WTC11 (cell line): ENCODE data around the gene GARS1. TPM values are rescaled to one million over a fixed set of nuclear protein-coding genes. Genes with fewer than 3 reads are reported as not detected.

Experiments used
- ATAC-seq: fragments of 200-7000 bp; cut with Tn5 transposase; 2 replicates; pipeline ENCODE4 v1.10.0; 2021; ENCODE audit warnings: mild to moderate bottlenecking, moderate library complexity
- CTCF ChIA-PET: fragments of 300-600 bp; sonication (Branson Sonifier 250); formaldehyde crosslinking; loops from one replicate; lab custom pipeline; 2021; ENCODE audit warnings: antibody characterized with exemption; lab: Charles Lee
- POLR2A ChIA-PET: fragments of 350-600 bp; sonication (Branson Sonifier 250); formaldehyde crosslinking; loops from one replicate; lab custom pipeline; 2021; ENCODE audit warnings: antibody characterized with exemption; lab: Charles Lee
- DNase-seq: peaks from one replicate; pipeline ENCODE4 v3.0.0; 2021; ENCODE audit warnings: low spot score
- H3K27ac Mint-ChIP-seq: 2 replicates; pipeline ENCODE4 v1.8.0; 2021; ENCODE audit warnings: mixed read lengths
- H3K27me3 Mint-ChIP-seq: 2 replicates; pipeline ENCODE4 v1.8.0; 2021; ENCODE audit warnings: low read depth, mild to moderate bottlenecking, moderate library complexity, mixed read lengths
- H3K36me3 Mint-ChIP-seq: 2 replicates; pipeline ENCODE4 v1.8.0; 2021; ENCODE audit warnings: mixed read lengths
- H3K4me1 Mint-ChIP-seq: 2 replicates; pipeline ENCODE4 v1.8.0; 2022; ENCODE audit warnings: mixed read lengths
- H3K4me3 Mint-ChIP-seq: 2 replicates; pipeline ENCODE4 v1.8.0; 2021; ENCODE audit warnings: mild to moderate bottlenecking, moderate library complexity, mixed read lengths
- H3K9me3 Mint-ChIP-seq: 2 replicates; pipeline ENCODE4 v1.8.0; 2021; ENCODE audit warnings: mixed read lengths
- AR ChIP-seq: fragments of 250-450 bp; sonication (Bioruptor Pico); IDR thresholded peaks from 2 replicates; pipeline ENCODE4 v1.9.0; 2021; ENCODE audit warnings: mild to moderate bottlenecking
- ATF2 ChIP-seq: sonication (generic); formaldehyde crosslinking; IDR thresholded peaks from 2 replicates; pipeline ENCODE4 v1.8.1; 2022; ENCODE audit warnings: low read depth, missing genetic modification reagents, borderline replicate concordance
- ATF6 ChIP-seq: sonication (generic); formaldehyde crosslinking; IDR thresholded peaks from 2 replicates; pipeline ENCODE4 v1.8.1; 2023; ENCODE audit warnings: mild to moderate bottlenecking, missing genetic modification reagents
- CDX4 ChIP-seq: fragments of 250-450 bp; sonication (Bioruptor Pico); IDR thresholded peaks from 2 replicates; pipeline ENCODE4 v1.9.0; 2021; ENCODE audit warnings: moderate library complexity, mild to moderate bottlenecking, inconsistent platforms, borderline replicate concordance
- E2F1 ChIP-seq: sonication (generic); formaldehyde crosslinking; IDR thresholded peaks from 2 replicates; pipeline ENCODE4 v1.8.0; 2022; ENCODE audit warnings: mild to moderate bottlenecking, missing genetic modification reagents
- E2F4 ChIP-seq: sonication (generic); formaldehyde crosslinking; IDR thresholded peaks from 2 replicates; pipeline ENCODE4 v1.8.1; 2022; ENCODE audit warnings: low read depth, mild to moderate bottlenecking, moderate library complexity, missing genetic modification reagents, borderline replicate concordance
- EMX1 ChIP-seq: fragments of 250-450 bp; sonication (Bioruptor Pico); IDR thresholded peaks from 2 replicates; pipeline ENCODE4 v1.8.0; 2021; ENCODE audit warnings: mild to moderate bottlenecking
- FOXJ3 ChIP-seq: sonication (generic); formaldehyde crosslinking; IDR thresholded peaks from 2 replicates; pipeline ENCODE4 v1.9.0; 2021; ENCODE audit warnings: missing genetic modification reagents, mild to moderate bottlenecking, borderline replicate concordance
- GTF2I ChIP-seq: fragments of 250-450 bp; sonication (Bioruptor Pico); conservative IDR thresholded peaks from 2 replicates; pipeline ENCODE4 v1.4.0; 2021; ENCODE audit warnings: mild to moderate bottlenecking
- JAZF1 ChIP-seq: fragments of 250-450 bp; sonication (Bioruptor Pico); IDR thresholded peaks from 2 replicates; pipeline ENCODE4 v1.9.0; 2021; ENCODE audit warnings: moderate library complexity, mild to moderate bottlenecking, inconsistent platforms
- MXD4 ChIP-seq: fragments of 250-450 bp; sonication (Bioruptor Pico); IDR thresholded peaks from 2 replicates; pipeline ENCODE4 v1.8.0; 2021; ENCODE audit warnings: mild to moderate bottlenecking, moderate library complexity, borderline replicate concordance
- MYBL2 ChIP-seq: sonication (generic); formaldehyde crosslinking; IDR thresholded peaks from 2 replicates; pipeline ENCODE4 v1.8.1; 2023; ENCODE audit warnings: mild to moderate bottlenecking, moderate library complexity, missing genetic modification reagents
- OVOL2 ChIP-seq: fragments of 250-450 bp; sonication (Bioruptor Pico); IDR thresholded peaks from 2 replicates; pipeline ENCODE4 v1.9.0; 2021; ENCODE audit warnings: mild to moderate bottlenecking, borderline replicate concordance
- SMAD3 ChIP-seq: sonication (generic); formaldehyde crosslinking; IDR thresholded peaks from 2 replicates; pipeline ENCODE4 v1.8.0; 2022; ENCODE audit warnings: missing genetic modification reagents, mild to moderate bottlenecking, borderline replicate concordance
- TEAD1 ChIP-seq: sonication (generic); formaldehyde crosslinking; IDR thresholded peaks from 2 replicates; pipeline ENCODE4 v1.8.0; 2022; ENCODE audit warnings: mild to moderate bottlenecking, missing genetic modification reagents
- USF1 ChIP-seq: sonication (generic); formaldehyde crosslinking; IDR thresholded peaks from 2 replicates; pipeline ENCODE4 v1.8.0; 2022; ENCODE audit warnings: mild to moderate bottlenecking, missing genetic modification reagents
- ZBTB43 ChIP-seq: sonication (generic); formaldehyde crosslinking; IDR thresholded peaks from 2 replicates; pipeline ENCODE4 v1.8.1; 2023; ENCODE audit warnings: mild to moderate bottlenecking, missing genetic modification reagents
- ZNF219 ChIP-seq: sonication (generic); formaldehyde crosslinking; IDR thresholded peaks from 2 replicates; pipeline ENCODE4 v1.8.0; 2023; ENCODE audit warnings: missing genetic modification reagents, mild to moderate bottlenecking, borderline replicate concordance
- ZNF232 ChIP-seq: sonication (generic); formaldehyde crosslinking; IDR thresholded peaks from 2 replicates; pipeline ENCODE4 v1.8.0; 2022; ENCODE audit warnings: mild to moderate bottlenecking, missing genetic modification reagents
- ZNF263 ChIP-seq: sonication (generic); formaldehyde crosslinking; IDR thresholded peaks from 2 replicates; pipeline ENCODE4 v1.8.1; 2022; ENCODE audit warnings: low read depth, mild to moderate bottlenecking, moderate library complexity, missing genetic modification reagents
- ZNF281 ChIP-seq: sonication (generic); formaldehyde crosslinking; IDR thresholded peaks from 2 replicates; pipeline ENCODE4 v1.8.0; 2023; ENCODE audit warnings: mild to moderate bottlenecking, missing genetic modification reagents
- ZSCAN18 ChIP-seq: fragments of 250-450 bp; sonication (Bioruptor Pico); IDR thresholded peaks from 2 replicates; pipeline ENCODE4 v2.1.2; 2022; ENCODE audit warnings: mild to moderate bottlenecking, moderate library complexity
- total RNA-seq: library from RNA; stranded (reverse); gene quantifications from 3 replicates; pipeline ENCODE4 v1.2.3, GENCODE V29; 2021

The GARS1 gene
- total RNA-seq, 1 experiment from 2014 or later = 236 TPM

GRCh38 chr7:30650421-30650808, 55.7 kb downstream of the GARS1 start (continued):
- no peak for TF ChIP-seq ZNF281 (CRISPR knock-in tag)
- no peak for TF ChIP-seq ATF2 (CRISPR knock-in tag)
- TF ChIP-seq JAZF1 = no peak
- TF ChIP-seq ZNF232 (CRISPR knock-in tag) = no peak
- TF ChIP-seq SMAD3 = no peak
- TF ChIP-seq USF1 = no peak
- TF ChIP-seq ZNF263 (CRISPR knock-in tag) = no peak
- TF ChIP-seq TEAD1 (CRISPR knock-in tag) = no peak
- TF ChIP-seq FOXJ3 = no peak
- TF ChIP-seq AR (CRISPR knock-in tag) = no peak
- TF ChIP-seq OVOL2 (CRISPR knock-in tag) = no peak
- TF ChIP-seq MXD4 (CRISPR knock-in tag) = no peak
- TF ChIP-seq ZNF219 (CRISPR knock-in tag) = no peak
- TF ChIP-seq EMX1 (CRISPR knock-in tag) = no peak
- no peak for TF ChIP-seq ZBTB43 (CRISPR knock-in tag)

GRCh38 chr7:30652132-30652531, 57.5 kb downstream of the GARS1 start:
- H3K27ac Mint-ChIP-seq = no peak overlapping the region; the same call in 1 of the 2 replicates
- no peaks in the 10 kb centered on the region for H3K27me3 Mint-ChIP-seq
- ATAC-seq = no peak
- CTCF ChIA-PET = no interaction called here
- H3K4me1 Mint-ChIP-seq = peaks cover 9% of the 10 kb centered on the region
- DNase-seq = no peak
- POLR2A ChIA-PET = no interaction called here
- H3K4me3 Mint-ChIP-seq = no peak overlapping the region
- no peaks in the 10 kb centered on the region for H3K9me3 Mint-ChIP-seq
- H3K36me3 Mint-ChIP-seq = no peaks in the 10 kb centered on the region
- TF ChIP-seq MYBL2 (CRISPR knock-in tag) = no peak
- TF ChIP-seq CDX4 (CRISPR knock-in tag) = no peak
- no peak for TF ChIP-seq EMX1 (CRISPR knock-in tag)
- no peak for TF ChIP-seq GTF2I (CRISPR knock-in tag)
- TF ChIP-seq E2F1 (CRISPR knock-in tag) = no peak
- TF ChIP-seq ZSCAN18 = no peak
- TF ChIP-seq E2F4 = no peak
- TF ChIP-seq ATF6 = no peak
